ENCODE results near the gene MMD2. TPM values are rescaled to one million over a fixed set of nuclear protein-coding genes. Genes with fewer than 3 reads are reported as not detected.

Gene MMD2
- total and polyA plus RNA-seq, 2 donors (not counting 1 experiment from before 2014, with no cell fraction given) = not detected

- H3K4me3 ChIP-seq (ENCODE audit: control extremely low read depth in 1 of 5, extremely low read depth in 1 of 5, insufficient read depth in 1 of 5, low read depth in 2 of 5, low read length in 4 of 5) = no peak overlapping the region
- POLR2A ChIA-PET = no interaction called here
Measured at GRCh38 chr7:4916113-4916512, 42.9 kb downstream of the MMD2 start.

GRCh38 chr7:4911111-4911828 lies 47.7 kb downstream of the MMD2 start:
- H3K9me3 Mint-ChIP-seq (ENCODE audit: insufficient read depth) = peaks cover 2% of the 10 kb centered on the region
- Histone ChIP-seq H3K4me2 (replicated peaks; ENCODE audit: low read depth, low read length, poor library complexity, severe bottlenecking) (no peak overlapping the region), H4K20me1 (ENCODE audit: control insufficient read depth, insufficient read depth, low read length, poor library complexity, severe bottlenecking) (no peaks in the 10 kb centered on the region), H2AFZ (ENCODE audit: insufficient read depth, low read depth, low read length, poor library complexity, severe bottlenecking) (no peak overlapping the region), H3K4me3 (ENCODE audit: control extremely low read depth in 1 of 5, extremely low read depth in 1 of 5, insufficient read depth in 1 of 5, low read depth in 2 of 5, low read length in 4 of 5) (no peak overlapping the region), H3K4me1 (ENCODE audit: control insufficient read depth in 2 of 2, insufficient read depth in 2 of 2, low read length in 2 of 2) (no peaks in the 10 kb centered on the region), H3K36me3 (replicated peaks in 1 of 2; ENCODE audit: control extremely low read depth in 1 of 2, control insufficient read depth in 1 of 2, extremely low read depth in 1 of 2, insufficient read depth in 2 of 2, low read length in 1 of 2) (no peaks in the 10 kb centered on the region), H3K27me3 (replicated peaks in 1 of 4; ENCODE audit: control extremely low read depth in 1 of 4, control insufficient read depth in 3 of 4, insufficient read depth in 4 of 4, low read length in 3 of 4) (no peaks in the 10 kb centered on the region), H3K9me3 (ENCODE audit: control extremely low read depth in 1 of 3, control insufficient read depth in 2 of 3, insufficient read depth in 1 of 3, low read length in 2 of 3) (peaks cover 0 to 18% (median 0%) of the 10 kb centered on the region in 3 donors), H3K9ac (ENCODE audit: low read length) (no peak overlapping the region), H3K27ac (ENCODE audit: low read length in 2 of 2) (no peak overlapping the region), H3K79me2 (ENCODE audit: control insufficient read depth, insufficient read depth, low read length) (no peaks in the 10 kb centered on the region)
- ChIA-PET CTCF (no interaction called here), POLR2A (no interaction called here)
- no peak overlapping the region for H3K4me3 Mint-ChIP-seq
- H3K27ac Mint-ChIP-seq = no peak overlapping the region
- H3K4me1 Mint-ChIP-seq = no peaks in the 10 kb centered on the region
- 79% methylated on average over 13 of the region's 20 CpGs for WGBS (ENCODE audit: insufficient coverage)
- ATAC-seq (ENCODE audit: low read depth) (no peak), DNase-seq (no peak)
- no peaks in the 10 kb centered on the region for H3K27me3 Mint-ChIP-seq
- intact Hi-C loops (cut with micrococcal nuclease) = no loop called here
- no peak for TF ChIP-seq EZH2 (IDR thresholded peaks at IDR 0.05; ENCODE audit: borderline replicate concordance, insufficient read depth, low read depth, low read length, poor library complexity, severe bottlenecking)

More at GRCh38 chr7:4916113-4916512, 42.9 kb downstream of the MMD2 start:
- H3K36me3 ChIP-seq (replicated peaks in 1 of 2; ENCODE audit: control extremely low read depth in 1 of 2, control insufficient read depth in 1 of 2, extremely low read depth in 1 of 2, insufficient read depth in 2 of 2, low read length in 1 of 2) = no peaks in the 10 kb centered on the region
- TF ChIP-seq EZH2 (IDR thresholded peaks at IDR 0.05; ENCODE audit: borderline replicate concordance, insufficient read depth, low read depth, low read length, poor library complexity, severe bottlenecking) = no peak
- TF ChIP-seq, protein P1, sequence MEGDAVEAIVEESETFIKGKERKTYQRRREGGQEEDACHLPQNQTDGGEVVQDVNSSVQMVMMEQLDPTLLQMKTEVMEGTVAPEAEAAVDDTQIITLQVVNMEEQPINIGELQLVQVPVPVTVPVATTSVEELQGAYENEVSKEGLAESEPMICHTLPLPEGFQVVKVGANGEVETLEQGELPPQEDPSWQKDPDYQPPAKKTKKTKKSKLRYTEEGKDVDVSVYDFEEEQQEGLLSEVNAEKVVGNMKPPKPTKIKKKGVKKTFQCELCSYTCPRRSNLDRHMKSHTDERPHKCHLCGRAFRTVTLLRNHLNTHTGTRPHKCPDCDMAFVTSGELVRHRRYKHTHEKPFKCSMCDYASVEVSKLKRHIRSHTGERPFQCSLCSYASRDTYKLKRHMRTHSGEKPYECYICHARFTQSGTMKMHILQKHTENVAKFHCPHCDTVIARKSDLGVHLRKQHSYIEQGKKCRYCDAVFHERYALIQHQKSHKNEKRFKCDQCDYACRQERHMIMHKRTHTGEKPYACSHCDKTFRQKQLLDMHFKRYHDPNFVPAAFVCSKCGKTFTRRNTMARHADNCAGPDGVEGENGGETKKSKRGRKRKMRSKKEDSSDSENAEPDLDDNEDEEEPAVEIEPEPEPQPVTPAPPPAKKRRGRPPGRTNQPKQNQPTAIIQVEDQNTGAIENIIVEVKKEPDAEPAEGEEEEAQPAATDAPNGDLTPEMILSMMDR (IDR thresholded peaks at IDR 0.05) = no peak
- ATAC-seq (ENCODE audit: low read depth) (no peak), DNase-seq (no peak)
- H3K4me1 Mint-ChIP-seq = no peaks in the 10 kb centered on the region
- no peak overlapping the region for H3K4me2 ChIP-seq (replicated peaks; ENCODE audit: low read depth, low read length, poor library complexity, severe bottlenecking)
- H3K27me3 Mint-ChIP-seq = no peaks in the 10 kb centered on the region
- 73% methylated on average over 4 of the region's 8 CpGs for WGBS (ENCODE audit: insufficient coverage)
- no peaks in the 10 kb centered on the region for H3K79me2 ChIP-seq (ENCODE audit: control insufficient read depth, insufficient read depth, low read length)
- H3K27me3 ChIP-seq (replicated peaks in 1 of 4; ENCODE audit: control extremely low read depth in 1 of 4, control insufficient read depth in 3 of 4, insufficient read depth in 4 of 4, low read length in 3 of 4) = peaks cover 0 to 3% (median 0%) of the 10 kb centered on the region in 4 experiments
- H3K4me1 ChIP-seq (ENCODE audit: control insufficient read depth in 2 of 2, insufficient read depth in 2 of 2, low read length in 2 of 2) = no peaks in the 10 kb centered on the region
- H3K9me3 Mint-ChIP-seq (ENCODE audit: insufficient read depth) = peaks cover 4% of the 10 kb centered on the region
- CTCF ChIA-PET = no interaction called here
- H4K20me1 ChIP-seq (ENCODE audit: control insufficient read depth, insufficient read depth, low read length, poor library complexity, severe bottlenecking) = no peaks in the 10 kb centered on the region
- H3K9ac ChIP-seq (ENCODE audit: low read length) = no peak overlapping the region
- H3K9me3 ChIP-seq (ENCODE audit: control extremely low read depth in 1 of 3, control insufficient read depth in 2 of 3, insufficient read depth in 1 of 3, low read length in 2 of 3) = peaks cover 0 to 18% (median 5%) of the 10 kb centered on the region in 3 donors
- intact Hi-C loops (cut with micrococcal nuclease) = no loop called here
- no peak overlapping the region for H3K27ac Mint-ChIP-seq
- H3K4me3 Mint-ChIP-seq = no peak overlapping the region
- no peak overlapping the region for H3K27ac ChIP-seq (ENCODE audit: low read length in 2 of 2)
- H2AFZ ChIP-seq (ENCODE audit: insufficient read depth, low read depth, low read length, poor library complexity, severe bottlenecking) = no peak overlapping the region

Data from B cell (primary cell).